Endothelial cell of umbilical vein (primary cell): ENCODE measurements around the gene SNX22. TPM values are rescaled to one million over a fixed set of nuclear protein-coding genes. Genes with fewer than 3 reads are reported as not detected.

Source experiments
- BruUV-seq: library from RNA; stranded (reverse); fragments of 400-500 nt; replicated peaks from 2 replicates; lab custom pipeline; 2021; lab: Mats Ljungman, UMichigan
- CTCF ChIA-PET: fragments of 300-600, 350-600 bp; sonication (Branson Sonifier 250); formaldehyde crosslinking; loops from one replicate; lab custom pipeline; 2021; ENCODE audit warnings: antibody characterized with exemption, inconsistent platforms; lab: Charles Lee
- POLR2A ChIA-PET: fragments of 300-600, 350-600 bp; sonication (Branson Sonifier 250); formaldehyde crosslinking; loops from one replicate; lab custom pipeline; 2021; ENCODE audit warnings: antibody characterized with exemption, inconsistent platforms; lab: Charles Lee
- DNase-seq: peaks from one replicate; pipeline ENCODE4 v3.0.0-alpha.2; 2011; ENCODE audit warnings: low read depth, low spot score
- FAIRE-seq: peaks from 2 replicates; lab custom pipeline; 2011; peaks lifted over from hg19 to GRCh38; lab: Jason Lieb, UNC
- H2AFZ ChIP-seq: 2 replicates; pipeline ENCODE4 v1.6.0; 2012; ENCODE audit warnings: low read depth, low read length, control low read depth, inconsistent platforms
- H3K27ac ChIP-seq: 2 replicates; pipeline ENCODE4 v1.5.1; 2011; ENCODE audit warnings: low read depth, mild to moderate bottlenecking, control low read depth, low read length, moderate library complexity; ENCODE audit not compliant: insufficient read depth
- H3K27me3 ChIP-seq, 2 experiments: 2 replicates each; pipeline versions ENCODE4 v1.6.0 to v1.6.1; 2011; ENCODE audit warnings: low read length in 2 of 2, mixed read lengths in 1 of 2; ENCODE audit not compliant: control insufficient read depth in 2 of 2, insufficient read depth in 2 of 2
- H3K36me3 ChIP-seq, 2 experiments: 2 replicates in 1 of 2; 3 replicates in 1 of 2; pipeline ENCODE4 v1.5.1; 2011; ENCODE audit warnings: low read length in 2 of 2, mild to moderate bottlenecking in 1 of 2, moderate library complexity in 1 of 2; ENCODE audit not compliant: control insufficient read depth in 2 of 2, insufficient read depth in 2 of 2; ENCODE audit errors: extremely low read depth in 1 of 2
- H3K4me1 ChIP-seq: 3 replicates; pipeline ENCODE4 v1.5.1; 2011; ENCODE audit warnings: mild to moderate bottlenecking, low read length; ENCODE audit not compliant: control insufficient read depth, insufficient read depth; ENCODE audit errors: extremely low read depth
- H3K4me2 ChIP-seq: 2 replicates; pipeline ENCODE4 v1.6.1; 2011; ENCODE audit warnings: low read length, control low read depth, mixed read lengths; ENCODE audit not compliant: insufficient read depth
- H3K4me3 ChIP-seq, 3 experiments: fragments of 200-600 bp in 1 of 3; sonication (generic), shearing (Covaris generic) in 1 of 3; replicated peaks in 1 of 3; 2 replicates each; pipeline ENCODE4 v1.5.1; 2011 to 2016; ENCODE audit warnings: control low read depth in 3 of 3, low read length in 3 of 3, mild to moderate bottlenecking in 2 of 3, inconsistent platforms in 1 of 3, low read depth in 1 of 3, moderate library complexity in 1 of 3; ENCODE audit not compliant: insufficient read depth in 1 of 3
- H3K79me2 ChIP-seq: 2 replicates; pipeline ENCODE4 v1.6.0; 2012; ENCODE audit warnings: low read length, inconsistent platforms; ENCODE audit not compliant: control insufficient read depth, insufficient read depth
- H3K9ac ChIP-seq: replicated peaks from 2 replicates; pipeline ENCODE3; 2011; ENCODE audit warnings: low read length, control low read depth; ENCODE audit not compliant: insufficient read depth; ENCODE audit errors: extremely low read depth
- H3K9me1 ChIP-seq: replicated peaks from 3 replicates; pipeline ENCODE4 v1.6.0; 2011; ENCODE audit warnings: mild to moderate bottlenecking, low read length; ENCODE audit not compliant: control insufficient read depth, insufficient read depth; ENCODE audit errors: extremely low read depth
- H3K9me3 ChIP-seq: replicated peaks from 2 replicates; pipeline ENCODE4 v1.5.1; 2012; ENCODE audit warnings: low read length, inconsistent platforms; ENCODE audit not compliant: control insufficient read depth, insufficient read depth
- H4K20me1 ChIP-seq: replicated peaks from 2 replicates; pipeline ENCODE3; 2011; ENCODE audit warnings: mild to moderate bottlenecking, low read length; ENCODE audit not compliant: control insufficient read depth, insufficient read depth; ENCODE audit errors: extremely low read depth
- EZH2 ChIP-seq: IDR thresholded peaks from 2 replicates; pipeline ENCODE4 v1.6.1; 2012; ENCODE audit warnings: borderline replicate concordance, low read depth, mild to moderate bottlenecking, moderate library complexity, low read length, inconsistent platforms; ENCODE audit not compliant: severe bottlenecking
- FOS ChIP-seq: IDR thresholded peaks from 2 replicates; pipeline ENCODE4 v1.6.1; 2011; ENCODE audit warnings: mild to moderate bottlenecking, low read length, moderate library complexity, borderline replicate concordance; ENCODE audit not compliant: insufficient read depth
- GATA2 ChIP-seq: IDR thresholded peaks from 2 replicates; pipeline ENCODE4 v1.7.0; 2011; ENCODE audit warnings: low read depth, mild to moderate bottlenecking, moderate library complexity, mixed read lengths, low read length; ENCODE audit not compliant: insufficient read length, insufficient read depth
- JUN ChIP-seq: IDR thresholded peaks from 2 replicates; pipeline ENCODE4 v1.6.1; 2011; ENCODE audit warnings: borderline replicate concordance, low read depth; ENCODE audit not compliant: insufficient read length, insufficient read depth
- MAX ChIP-seq: IDR thresholded peaks from 2 replicates; pipeline ENCODE4 v1.6.1; 2011; ENCODE audit not compliant: insufficient read depth, insufficient read length
- MYC ChIP-seq: IDR thresholded peaks from one replicate; pipeline ENCODE4 v1.6.1; 2011; ENCODE audit warnings: mild to moderate bottlenecking, low read depth, low read length
- POLR2A ChIP-seq: IDR thresholded peaks from 2 replicates; pipeline ENCODE4 v1.6.1; 2012; ENCODE audit warnings: low read depth, mild to moderate bottlenecking, control low read depth, low read length
- POLR2AphosphoS5 ChIP-seq: IDR thresholded peaks from 2 replicates; pipeline ENCODE4 v1.6.1; 2012; ENCODE audit warnings: low read depth, mild to moderate bottlenecking, control low read depth, low read length, moderate library complexity; ENCODE audit not compliant: insufficient read depth
- dilution Hi-C: fragments of 300-500 bp; cut with MboI; formaldehyde crosslinking; loops from one replicate; pipeline ENCODE4 v1.15.0; 2019; ENCODE audit warnings: low sequenced_read_pairs; ENCODE audit not compliant: extremely low pct_ligation_motif_present
- intact Hi-C: fragments of 100-400 bp; cut with micrococcal nuclease; formaldehyde crosslinking; loops from one replicate; pipeline ENCODE4 v1.10.0; 2022
- polyA plus RNA-seq, 4 experiments: library from polyadenylated mRNA; depleted of rRNA in 3 of 4; stranded (reverse) in 3 of 4; unstranded in 1 of 4; fragments of >200 nt; gene quantifications; 2 replicates each; pipeline versions ENCODE4 v1.2.1 to v1.2.3, GENCODE V29; 2011 to 2012; ENCODE audit warnings: missing spikeins in 1 of 4
- total RNA-seq: library from RNA; stranded (reverse); gene quantifications from 2 replicates; pipeline ENCODE4 v1.2.3, GENCODE V29; 2021
- TF ChIP-seq, protein P1 (sequence below), 2 donors: IDR thresholded peaks; 1 replicate in 1 of 2; 2 replicates in 1 of 2; pipeline ENCODE4 v1.5.1; 2011; ENCODE audit warnings: low read length in 2 of 2, mild to moderate bottlenecking in 2 of 2, moderate library complexity in 2 of 2, control low read depth in 1 of 2, inconsistent platforms in 1 of 2, low read depth in 1 of 2; ENCODE audit not compliant: insufficient read depth in 1 of 2; ENCODE audit errors: extremely low read depth in 1 of 2

The SNX22 gene
- total and polyA plus RNA-seq, 2 donors (not counting 3 experiments of a cell fraction or from before 2014, with no cell fraction given) = 0.14 to 0.73 TPM

DNA sequence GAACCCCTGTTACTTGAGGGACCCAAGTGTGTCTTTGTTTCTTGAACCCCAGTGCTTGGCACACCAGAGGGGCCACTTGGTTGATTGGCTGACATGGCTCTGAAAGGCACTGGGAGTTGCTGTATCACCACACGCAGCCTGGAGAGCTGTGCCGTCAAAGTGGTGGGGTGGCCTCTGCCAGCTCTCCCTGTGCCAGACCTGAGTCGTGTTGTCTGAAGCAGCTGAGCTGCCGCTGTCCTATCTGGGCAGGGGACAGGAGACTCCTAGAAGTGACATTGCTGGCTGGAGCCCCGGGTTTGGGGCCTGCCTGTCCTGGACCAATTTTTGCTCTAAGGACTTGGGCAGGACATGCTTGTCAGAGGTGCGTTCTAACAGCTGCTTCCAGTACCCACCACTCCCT is 5.5 kb upstream of the SNX22 start:
- intact Hi-C loops (no loop called here), dilution Hi-C loops (no loop called here)
- H3K9ac ChIP-seq = no peak overlapping the region
- POLR2A ChIA-PET = no interaction called here
- H3K4me3 ChIP-seq = no peak overlapping the region
- no peaks in the 10 kb centered on the region for H3K9me1 ChIP-seq
- H3K4me1 ChIP-seq = peaks cover 3% of the 10 kb centered on the region
- H3K36me3 ChIP-seq = peaks cover 0 to 16% of the 10 kb centered on the region in 2 experiments
- FAIRE-seq (no peak), DNase-seq (no peak)
- no peaks in the 10 kb centered on the region for H3K9me3 ChIP-seq
- no peaks in the 10 kb centered on the region for H3K27me3 ChIP-seq
- H3K27ac ChIP-seq = no peak overlapping the region
- H2AFZ ChIP-seq = no peak overlapping the region
- no peaks in the 10 kb centered on the region for H3K79me2 ChIP-seq
- no peak overlapping the region for H3K4me2 ChIP-seq
- no peak for TF ChIP-seq MYC
- CTCF ChIA-PET = no interaction called here
- H4K20me1 ChIP-seq = no peaks in the 10 kb centered on the region
- no TSS peak for BruUV-seq

DNA sequence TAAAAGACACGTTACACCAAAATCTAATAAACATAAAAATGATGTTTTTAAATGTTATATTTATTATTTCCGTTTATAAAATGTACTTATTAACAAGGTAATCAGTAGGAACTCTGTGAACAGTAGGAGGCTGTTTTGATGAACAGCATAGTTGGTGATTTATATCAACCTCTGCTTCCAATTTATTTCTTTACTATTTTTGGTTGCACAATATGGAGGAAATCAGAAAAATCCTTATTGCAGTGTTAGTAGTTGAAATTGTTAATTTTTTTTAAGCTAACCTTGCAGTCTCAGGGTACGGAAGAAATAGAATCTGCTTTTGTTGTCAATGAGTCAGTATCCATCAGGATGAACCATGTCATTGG is 5.0 kb upstream of the SNX22 start:
- POLR2A ChIA-PET = no interaction called here
- Histone ChIP-seq H3K27me3 (no peaks in the 10 kb centered on the region), H3K4me3 (no peak overlapping the region), H4K20me1 (no peaks in the 10 kb centered on the region), H3K79me2 (no peaks in the 10 kb centered on the region), H3K9ac (no peak overlapping the region), H3K4me1 (no peaks in the 10 kb centered on the region), H2AFZ (no peak overlapping the region), H3K36me3 (peaks cover 0 to 16% of the 10 kb centered on the region in 2 experiments), H3K27ac (no peak overlapping the region), H3K4me2 (no peak overlapping the region), H3K9me3 (no peaks in the 10 kb centered on the region), H3K9me1 (no peaks in the 10 kb centered on the region)
- no TSS peak for BruUV-seq
- TF ChIP-seq EZH2 = no peak
- no peak for TF ChIP-seq POLR2A
- TF ChIP-seq GATA2 = no peak
- TF ChIP-seq JUN = no peak
- no peak for TF ChIP-seq POLR2AphosphoS5
- no peak for TF ChIP-seq FOS
- TF ChIP-seq MAX = no peak
- TF ChIP-seq, protein P1, sequence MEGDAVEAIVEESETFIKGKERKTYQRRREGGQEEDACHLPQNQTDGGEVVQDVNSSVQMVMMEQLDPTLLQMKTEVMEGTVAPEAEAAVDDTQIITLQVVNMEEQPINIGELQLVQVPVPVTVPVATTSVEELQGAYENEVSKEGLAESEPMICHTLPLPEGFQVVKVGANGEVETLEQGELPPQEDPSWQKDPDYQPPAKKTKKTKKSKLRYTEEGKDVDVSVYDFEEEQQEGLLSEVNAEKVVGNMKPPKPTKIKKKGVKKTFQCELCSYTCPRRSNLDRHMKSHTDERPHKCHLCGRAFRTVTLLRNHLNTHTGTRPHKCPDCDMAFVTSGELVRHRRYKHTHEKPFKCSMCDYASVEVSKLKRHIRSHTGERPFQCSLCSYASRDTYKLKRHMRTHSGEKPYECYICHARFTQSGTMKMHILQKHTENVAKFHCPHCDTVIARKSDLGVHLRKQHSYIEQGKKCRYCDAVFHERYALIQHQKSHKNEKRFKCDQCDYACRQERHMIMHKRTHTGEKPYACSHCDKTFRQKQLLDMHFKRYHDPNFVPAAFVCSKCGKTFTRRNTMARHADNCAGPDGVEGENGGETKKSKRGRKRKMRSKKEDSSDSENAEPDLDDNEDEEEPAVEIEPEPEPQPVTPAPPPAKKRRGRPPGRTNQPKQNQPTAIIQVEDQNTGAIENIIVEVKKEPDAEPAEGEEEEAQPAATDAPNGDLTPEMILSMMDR (IDR thresholded peaks at IDR 0.05; ENCODE audit: extremely low read depth in 1 of 2, insufficient read depth in 1 of 2, low read depth in 1 of 2, low read length in 2 of 2) = no peak
- no peak for TF ChIP-seq MYC
- DNase-seq (no peak), FAIRE-seq (no peak)
- CTCF ChIA-PET = interaction anchor here (0.9 kb wide), 1 partner anchor 8 kb away, joined by 3 read pairs; no protein-coding TSS in a partner anchor
- dilution Hi-C loops (no loop called here), intact Hi-C loops (no loop called here)
